ENCODE measurements around the gene SH3BGRL2. TPM values are rescaled to one million over a fixed set of nuclear protein-coding genes. Genes with fewer than 3 reads are reported as not detected.

Gene SH3BGRL2
- total RNA-seq: 2.6 and 3.8 TPM in 2 replicates

GRCh38 chr6:79630883-79631692, at the start of gene SH3BGRL2:
SH3BGRL2 (plus strand) TSS chr6:79631329; CDS start chr6:79631462, 133 bp downstream.

Other genes with a start within 250 kb of the SH3BGRL2 start
- 3.7 and 4.2 TPM in 2 replicates for gene LCA5, start 93.9 kb upstream of the SH3BGRL2 start, total RNA-seq

All from pericardium fibroblast (primary cell).